MM.1S (cell line): ENCODE data around the gene HABP4.

Experiments used
- DNase-seq: peaks from one replicate; pipeline ENCODE4 v3.0.0-alpha.2; 2015
- H2AFZ ChIP-seq: fragments of 300-600 bp; sonication (generic); 2 replicates; pipeline ENCODE4 v1.6.0; 2016; ENCODE audit warnings: antibody characterized with exemption, low read length
- H3F3A ChIP-seq: fragments of 300-600 bp; sonication (generic); 2 replicates; pipeline ENCODE4 v1.6.1; 2016; ENCODE audit warnings: mild to moderate bottlenecking, antibody characterized with exemption, low read length, moderate library complexity, mixed read lengths; ENCODE audit not compliant: insufficient read depth
- H3K27ac ChIP-seq: fragments of 300-600 bp; sonication (generic); 2 replicates; pipeline ENCODE4 v1.5.1; 2016; ENCODE audit warnings: mild to moderate bottlenecking, low read length
- H3K27me3 ChIP-seq: fragments of 300-600 bp; sonication (generic); replicated peaks from 2 replicates; pipeline ENCODE4 v1.6.0; 2016; ENCODE audit warnings: low read length; ENCODE audit not compliant: insufficient read depth
- H3K36me3 ChIP-seq: fragments of 300-600 bp; sonication (generic); replicated peaks from 2 replicates; pipeline ENCODE4 v1.6.1; 2016; ENCODE audit warnings: mild to moderate bottlenecking, low read length, mixed read lengths; ENCODE audit not compliant: insufficient read depth
- H3K4me1 ChIP-seq: fragments of 300-600 bp; sonication (generic); 2 replicates; pipeline ENCODE4 v1.6.1; 2016; ENCODE audit warnings: low read length, mixed read lengths
- H3K4me2 ChIP-seq: fragments of 300-600 bp; sonication (generic); 2 replicates; pipeline ENCODE4 v1.6.0; 2016; ENCODE audit warnings: low read depth, low read length
- H3K4me3 ChIP-seq: fragments of 300-600 bp; sonication (generic); 2 replicates; pipeline ENCODE4 v1.5.1; 2016; ENCODE audit warnings: low read length, mixed read lengths
- H3K79me2 ChIP-seq: fragments of 300-600 bp; sonication (generic); 2 replicates; pipeline ENCODE4 v1.6.1; 2016; ENCODE audit warnings: mixed run types, low read length, mixed read lengths
- H3K9ac ChIP-seq: fragments of 300-600 bp; sonication (generic); 2 replicates; pipeline ENCODE4 v1.6.1; 2016; ENCODE audit warnings: low read length, mixed read lengths
- H3K9me2 ChIP-seq: fragments of 300-600 bp; sonication (generic); replicated peaks from 2 replicates; pipeline ENCODE4 v1.6.1; 2016; ENCODE audit warnings: mild to moderate bottlenecking, low read length, mixed read lengths; ENCODE audit not compliant: insufficient read depth
- H3K9me3 ChIP-seq: fragments of 300-600 bp; sonication (generic); replicated peaks from 2 replicates; pipeline ENCODE4 v1.6.1; 2016; ENCODE audit warnings: mild to moderate bottlenecking, low read length, mixed read lengths; ENCODE audit not compliant: insufficient read depth
- H4K20me1 ChIP-seq: fragments of 300-600 bp; sonication (generic); 2 replicates; pipeline ENCODE4 v1.6.1; 2016; ENCODE audit warnings: mild to moderate bottlenecking, low read length, moderate library complexity, mixed read lengths; ENCODE audit not compliant: insufficient read depth
- CTCF ChIP-seq: fragments of 300-600 bp; sonication (generic); IDR thresholded peaks from 2 replicates; pipeline ENCODE4 v1.5.1; 2016; ENCODE audit warnings: antibody characterized with exemption, low read length, mixed read lengths
- EZH2 ChIP-seq: fragments of 300-600 bp; sonication (generic); optimal IDR thresholded peaks from 2 replicates; pipeline ENCODE3; 2017; ENCODE audit warnings: low read depth, mild to moderate bottlenecking, antibody characterized with exemption, low read length, mixed read lengths
- EZH2phosphoT487 ChIP-seq: fragments of 300-600 bp; sonication (generic); IDR thresholded peaks from 2 replicates; pipeline ENCODE4 v1.6.1; 2018; ENCODE audit warnings: antibody characterized with exemption, low read length

The HABP4 gene

GRCh38 chr9:96449523-96449844, 485 bp upstream of the HABP4 start:
- H3K36me3 ChIP-seq = no peaks in the 10 kb centered on the region
- no peaks in the 10 kb centered on the region for H4K20me1 ChIP-seq
- peak overlapping the region; percentile 64 for H3K4me3 ChIP-seq
- DNase-seq = no peak
- H3K79me2 ChIP-seq = no peaks in the 10 kb centered on the region
- peak overlapping the region; percentile 75 for H2AFZ ChIP-seq
- H3K27ac ChIP-seq = no peak overlapping the region
- H3K9me3 ChIP-seq = no peaks in the 10 kb centered on the region
- H3K4me2 ChIP-seq = peak overlapping the region; percentile 93
- no peak for TF ChIP-seq CTCF
- no peak for TF ChIP-seq EZH2phosphoT487
- TF ChIP-seq EZH2 = no peak
- no peaks in the 10 kb centered on the region for H3K4me1 ChIP-seq
- no peaks in the 10 kb centered on the region for H3K9me2 ChIP-seq
- H3F3A ChIP-seq = no peaks in the 10 kb centered on the region
- H3K9ac ChIP-seq = no peak overlapping the region; the same call in 1 of the 2 replicates
- H3K27me3 ChIP-seq = 0 out of 2 replicates have a peak, but pooled peaks cover 3% of the 10 kb centered on the region

GRCh38 chr9:96450613-96451528, 902 bp downstream of the HABP4 start:
- peak overlapping the region; percentile 87 for H3K4me2 ChIP-seq
- H3K27ac ChIP-seq = no peak overlapping the region
- no peaks in the 10 kb centered on the region for H3K4me1 ChIP-seq
- no peaks in the 10 kb centered on the region for H3K9me2 ChIP-seq
- 0 out of 2 replicates have a peak, but pooled peaks cover 3% of the 10 kb centered on the region for H3K27me3 ChIP-seq
- H3K9me3 ChIP-seq = no peaks in the 10 kb centered on the region
- peak overlapping the region; percentile 27; the same call in 1 of the 2 replicates for H3K9ac ChIP-seq
- H2AFZ ChIP-seq = peak overlapping the region; percentile 80
- no peak for DNase-seq
- H3K36me3 ChIP-seq = no peaks in the 10 kb centered on the region
- no peaks in the 10 kb centered on the region for H4K20me1 ChIP-seq
- no peaks in the 10 kb centered on the region for H3K79me2 ChIP-seq
- H3F3A ChIP-seq = no peaks in the 10 kb centered on the region
- TF ChIP-seq CTCF (no peak), EZH2 (no peak), EZH2phosphoT487 (no peak)
- H3K4me3 ChIP-seq = peak overlapping the region; percentile 72

- Histone ChIP-seq H3K27me3 (0 out of 2 replicates have a peak, but pooled peaks cover 3% of the 10 kb centered on the region), H3K36me3 (no peaks in the 10 kb centered on the region), H3K79me2 (no peaks in the 10 kb centered on the region), H3K4me1 (no peaks in the 10 kb centered on the region), H3K27ac (no peak overlapping the region), H3K9me3 (no peaks in the 10 kb centered on the region), H3K4me2 (no peak overlapping the region), H3F3A (no peaks in the 10 kb centered on the region), H3K9me2 (no peaks in the 10 kb centered on the region), H3K4me3 (no peak overlapping the region), H4K20me1 (no peaks in the 10 kb centered on the region), H3K9ac (no peak overlapping the region), H2AFZ (no peak overlapping the region)
- TF ChIP-seq CTCF (peak; percentile 28), EZH2phosphoT487 (no peak), EZH2 (no peak)
- no peak for DNase-seq
These were observed 3.7 kb downstream of the HABP4 start for GRCh38 chr9:96453625-96454024.
